NK-92 (cell line): ENCODE results near the gene RBM10.
A peak's percentile ranks its signal among the peaks of the same experiment; 100 is the strongest.

Experiments
- DNase-seq: peaks from one replicate; lab custom pipeline; 2025; ENCODE audit not compliant: unreplicated experiment; lab: John Stamatoyannopoulos, UW

Gene RBM10

GRCh38 chrX:47176101-47176740, 31.2 kb downstream of the RBM10 start:
- no peak for DNase-seq

GRCh38 chrX:47177079-47177478, 32.1 kb downstream of the RBM10 start:
- no peak for DNase-seq

GRCh38 chrX:47178337-47178736, 33.3 kb downstream of the RBM10 start:
- no peak for DNase-seq

- no peak for DNase-seq
These were observed 34.4 kb downstream of the RBM10 start for GRCh38 chrX:47179221-47179927.

GRCh38 chrX:47179928-47180255, 34.9 kb downstream of the RBM10 start:
- no peak for DNase-seq

GRCh38 chrX:47180346-47180745, 35.3 kb downstream of the RBM10 start:
- DNase-seq = no peak

- no peak for DNase-seq
These were observed 36.3 kb downstream of the RBM10 start for GRCh38 chrX:47181301-47181700.

GRCh38 chrX:47182106-47182700, 37.2 kb downstream of the RBM10 start:
- no peak for DNase-seq

- DNase-seq = no peak
These were observed 39.5 kb downstream of the RBM10 start for GRCh38 chrX:47184486-47184885.

GRCh38 chrX:47185241-47185640, 40.2 kb downstream of the RBM10 start:
- no peak for DNase-seq

- DNase-seq = no peak
These were observed 41.2 kb downstream of the RBM10 start for GRCh38 chrX:47186096-47186740.

GRCh38 chrX:47187106-47187677, 42.2 kb downstream of the RBM10 start:
- no peak for DNase-seq

GRCh38 chrX:47189906-47190305, 44.9 kb downstream of the RBM10 start:
- DNase-seq = no peak

GRCh38 chrX:47190445-47191269, 45.6 kb downstream of the RBM10 start:
- DNase-seq = peak; percentile 6

GRCh38 chrX:47191331-47191730, 46.3 kb downstream of the RBM10 start:
- no peak for DNase-seq

- DNase-seq = no peak
These were observed 46.9 kb downstream of the RBM10 start for GRCh38 chrX:47191806-47192401.

GRCh38 chrX:47193475-47194193, 48.6 kb downstream of the RBM10 start, which contains the start of gene UBA1:
Gene UBA1 (plus strand): TSS chrX:47193829. CDS start chrX:47198803, 4,974 bp downstream.
- peak; percentile 30 for DNase-seq

GRCh38 chrX:47194194-47194787, 49.3 kb downstream of the RBM10 start:
- DNase-seq = no peak

- DNase-seq = no peak
These were observed 51.1 kb downstream of the RBM10 start for GRCh38 chrX:47196098-47196497.
